Measurements from ENCODE around the gene PKD2. TPM values are rescaled to one million over a fixed set of nuclear protein-coding genes. Genes with fewer than 3 reads are reported as not detected.

Gene PKD2
- total and polyA plus RNA-seq, 2 of the 13 experiments (the other 11 are each of a cell fraction or from before 2014, with no cell fraction given) = 5.6 to 9.1 TPM

DNA sequence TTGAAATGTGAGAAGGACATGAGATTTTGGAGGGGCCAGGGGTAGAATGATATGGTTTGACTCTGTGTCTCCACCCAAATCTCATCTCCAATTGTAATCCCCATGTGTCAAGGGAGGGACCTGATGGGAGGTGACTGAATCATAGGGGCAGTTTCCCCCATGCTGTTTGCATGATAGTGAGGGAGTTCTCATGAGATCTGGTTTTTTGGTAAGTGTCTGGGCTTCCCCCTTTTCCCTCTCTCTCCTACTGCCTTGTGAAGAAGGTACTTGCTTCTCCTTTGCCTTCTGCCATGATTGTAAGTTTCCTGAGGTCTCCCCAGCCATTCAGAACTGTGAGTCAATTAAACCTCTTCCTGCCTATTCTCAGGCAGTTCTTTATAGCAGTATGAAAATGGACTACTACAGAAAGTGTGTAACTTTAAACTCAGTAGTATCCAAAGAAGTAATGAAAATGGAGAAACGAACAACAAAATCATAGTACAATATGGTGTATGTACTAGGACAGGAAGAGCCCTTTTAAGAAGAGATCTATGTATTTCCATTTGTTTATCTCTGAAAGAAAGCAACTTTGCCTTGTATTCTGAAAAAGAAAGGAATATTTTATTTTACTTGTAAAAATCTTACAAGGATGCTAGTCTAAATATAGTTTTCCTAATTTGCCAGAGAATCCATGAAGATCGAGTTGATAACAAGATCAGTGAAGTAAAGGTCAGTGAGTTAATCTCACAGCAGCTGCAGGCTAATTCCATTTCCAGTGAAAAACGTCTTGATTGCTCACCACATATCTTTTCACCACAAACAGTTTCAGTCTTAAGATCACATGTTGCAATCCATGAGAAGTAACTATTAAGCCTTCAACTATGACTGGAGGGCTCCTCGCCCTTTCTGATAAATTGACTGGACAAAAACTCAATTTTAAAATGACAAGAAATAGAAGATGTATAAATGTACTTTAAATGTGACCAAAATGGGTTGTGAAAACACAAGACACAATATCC lies 20.5 kb downstream of the PKD2 start (continued):
- TF ChIP-seq SATB2 (CRISPR knock-in tag; IDR thresholded peaks at IDR 0.05) = no peak
- TF ChIP-seq MIXL1 (CRISPR knock-in tag; IDR thresholded peaks at IDR 0.05) = no peak
- TF ChIP-seq JUNB (CRISPR knock-in tag; IDR thresholded peaks at IDR 0.05; ENCODE audit: borderline replicate concordance) = no peak
- no peak for TF ChIP-seq ZNF879 (CRISPR knock-in tag; IDR thresholded peaks at IDR 0.05)
- TF ChIP-seq SIX1 (CRISPR knock-in tag; IDR thresholded peaks at IDR 0.05; ENCODE audit: borderline replicate concordance) = no peak
- TF ChIP-seq ZNF83 (CRISPR knock-in tag; IDR thresholded peaks at IDR 0.05; ENCODE audit: borderline replicate concordance) = no peak
- no peak for TF ChIP-seq NR2F2 (IDR thresholded peaks at IDR 0.05; ENCODE audit: borderline replicate concordance, low read depth)
- TF ChIP-seq, protein P1, sequence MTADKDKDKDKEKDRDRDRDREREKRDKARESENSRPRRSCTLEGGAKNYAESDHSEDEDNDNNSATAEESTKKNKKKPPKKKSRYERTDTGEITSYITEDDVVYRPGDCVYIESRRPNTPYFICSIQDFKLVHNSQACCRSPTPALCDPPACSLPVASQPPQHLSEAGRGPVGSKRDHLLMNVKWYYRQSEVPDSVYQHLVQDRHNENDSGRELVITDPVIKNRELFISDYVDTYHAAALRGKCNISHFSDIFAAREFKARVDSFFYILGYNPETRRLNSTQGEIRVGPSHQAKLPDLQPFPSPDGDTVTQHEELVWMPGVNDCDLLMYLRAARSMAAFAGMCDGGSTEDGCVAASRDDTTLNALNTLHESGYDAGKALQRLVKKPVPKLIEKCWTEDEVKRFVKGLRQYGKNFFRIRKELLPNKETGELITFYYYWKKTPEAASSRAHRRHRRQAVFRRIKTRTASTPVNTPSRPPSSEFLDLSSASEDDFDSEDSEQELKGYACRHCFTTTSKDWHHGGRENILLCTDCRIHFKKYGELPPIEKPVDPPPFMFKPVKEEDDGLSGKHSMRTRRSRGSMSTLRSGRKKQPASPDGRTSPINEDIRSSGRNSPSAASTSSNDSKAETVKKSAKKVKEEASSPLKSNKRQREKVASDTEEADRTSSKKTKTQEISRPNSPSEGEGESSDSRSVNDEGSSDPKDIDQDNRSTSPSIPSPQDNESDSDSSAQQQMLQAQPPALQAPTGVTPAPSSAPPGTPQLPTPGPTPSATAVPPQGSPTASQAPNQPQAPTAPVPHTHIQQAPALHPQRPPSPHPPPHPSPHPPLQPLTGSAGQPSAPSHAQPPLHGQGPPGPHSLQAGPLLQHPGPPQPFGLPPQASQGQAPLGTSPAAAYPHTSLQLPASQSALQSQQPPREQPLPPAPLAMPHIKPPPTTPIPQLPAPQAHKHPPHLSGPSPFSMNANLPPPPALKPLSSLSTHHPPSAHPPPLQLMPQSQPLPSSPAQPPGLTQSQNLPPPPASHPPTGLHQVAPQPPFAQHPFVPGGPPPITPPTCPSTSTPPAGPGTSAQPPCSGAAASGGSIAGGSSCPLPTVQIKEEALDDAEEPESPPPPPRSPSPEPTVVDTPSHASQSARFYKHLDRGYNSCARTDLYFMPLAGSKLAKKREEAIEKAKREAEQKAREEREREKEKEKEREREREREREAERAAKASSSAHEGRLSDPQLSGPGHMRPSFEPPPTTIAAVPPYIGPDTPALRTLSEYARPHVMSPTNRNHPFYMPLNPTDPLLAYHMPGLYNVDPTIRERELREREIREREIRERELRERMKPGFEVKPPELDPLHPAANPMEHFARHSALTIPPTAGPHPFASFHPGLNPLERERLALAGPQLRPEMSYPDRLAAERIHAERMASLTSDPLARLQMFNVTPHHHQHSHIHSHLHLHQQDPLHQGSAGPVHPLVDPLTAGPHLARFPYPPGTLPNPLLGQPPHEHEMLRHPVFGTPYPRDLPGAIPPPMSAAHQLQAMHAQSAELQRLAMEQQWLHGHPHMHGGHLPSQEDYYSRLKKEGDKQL (CRISPR knock-in tag; IDR thresholded peaks at IDR 0.05; ENCODE audit: low read depth) = no peak
- TF ChIP-seq, protein P2, sequence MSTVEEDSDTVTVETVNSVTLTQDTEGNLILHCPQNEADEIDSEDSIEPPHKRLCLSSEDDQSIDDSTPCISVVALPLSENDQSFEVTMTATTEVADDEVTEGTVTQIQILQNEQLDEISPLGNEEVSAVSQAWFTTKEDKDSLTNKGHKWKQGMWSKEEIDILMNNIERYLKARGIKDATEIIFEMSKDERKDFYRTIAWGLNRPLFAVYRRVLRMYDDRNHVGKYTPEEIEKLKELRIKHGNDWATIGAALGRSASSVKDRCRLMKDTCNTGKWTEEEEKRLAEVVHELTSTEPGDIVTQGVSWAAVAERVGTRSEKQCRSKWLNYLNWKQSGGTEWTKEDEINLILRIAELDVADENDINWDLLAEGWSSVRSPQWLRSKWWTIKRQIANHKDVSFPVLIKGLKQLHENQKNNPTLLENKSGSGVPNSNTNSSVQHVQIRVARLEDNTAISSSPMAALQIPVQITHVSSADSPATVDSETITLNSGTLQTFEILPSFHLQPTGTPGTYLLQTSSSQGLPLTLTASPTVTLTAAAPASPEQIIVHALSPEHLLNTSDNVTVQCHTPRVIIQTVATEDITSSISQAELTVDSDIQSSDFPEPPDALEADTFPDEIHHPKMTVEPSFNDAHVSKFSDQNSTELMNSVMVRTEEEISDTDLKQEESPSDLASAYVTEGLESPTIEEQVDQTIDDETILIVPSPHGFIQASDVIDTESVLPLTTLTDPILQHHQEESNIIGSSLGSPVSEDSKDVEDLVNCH (CRISPR knock-in tag; IDR thresholded peaks at IDR 0.05) = no peak
- TF ChIP-seq ZNF136 (CRISPR knock-in tag; IDR thresholded peaks at IDR 0.05; ENCODE audit: low read depth) = no peak
- no peak for TF ChIP-seq DPF2 (CRISPR knock-in tag; IDR thresholded peaks at IDR 0.05; ENCODE audit: borderline replicate concordance, low read depth)

Data from HepG2 (cell line).